H9 (cell line): ENCODE results near the gene KIRREL3. TPM values are rescaled to one million over a fixed set of nuclear protein-coding genes. Genes with fewer than 3 reads are reported as not detected.

ENCODE experiments used
- DNase-seq: peaks from one replicate; pipeline ENCODE4 v3.0.0-alpha.2; 2017
- H2AFZ ChIP-seq: one replicate; pipeline ENCODE4 v1.6.1; 2013; ENCODE audit warnings: mild to moderate bottlenecking, low read length, control low read depth, moderate library complexity
- H2AK5ac ChIP-seq: 2 replicates; pipeline ENCODE4 v1.6.1; 2013; ENCODE audit warnings: low read length, control low read depth, mixed read lengths; ENCODE audit not compliant: insufficient read length
- H2BK120ac ChIP-seq: one replicate; pipeline ENCODE4 v1.6.1; 2013; ENCODE audit warnings: low read depth, mild to moderate bottlenecking, low read length, control low read depth, inconsistent platforms; ENCODE audit not compliant: poor library complexity, severe bottlenecking
- H2BK12ac ChIP-seq: 2 replicates; pipeline ENCODE4 v1.6.1; 2013; ENCODE audit warnings: low read length, control low read depth, mixed read lengths, low read depth; ENCODE audit not compliant: insufficient read length
- H2BK15ac ChIP-seq: 2 replicates; pipeline ENCODE4 v1.6.1; 2013; ENCODE audit warnings: low read depth, low read length, control low read depth
- H2BK20ac ChIP-seq: one replicate; pipeline ENCODE4 v1.6.1; 2013; ENCODE audit warnings: low read depth, mild to moderate bottlenecking, low read length, control low read depth, inconsistent platforms; ENCODE audit not compliant: poor library complexity, severe bottlenecking
- H2BK5ac ChIP-seq: 2 replicates; pipeline ENCODE4 v1.6.1; 2013; ENCODE audit warnings: low read length, control low read depth, mixed read lengths; ENCODE audit not compliant: insufficient read length
- H3K14ac ChIP-seq: 2 replicates; pipeline ENCODE4 v1.6.1; 2013; ENCODE audit warnings: low read length, control low read depth; ENCODE audit not compliant: insufficient read depth
- H3K18ac ChIP-seq: 2 replicates; pipeline ENCODE4 v1.6.1; 2013; ENCODE audit warnings: low read depth, mild to moderate bottlenecking, mixed read lengths, low read length, control low read depth; ENCODE audit not compliant: insufficient read length
- H3K23ac ChIP-seq: 2 replicates; pipeline ENCODE4 v1.6.1; 2013; ENCODE audit warnings: low read length, control low read depth, mixed read lengths, low read depth; ENCODE audit not compliant: insufficient read length
- H3K23me2 ChIP-seq: 2 replicates; pipeline ENCODE4 v1.6.1; 2013; ENCODE audit warnings: low read depth, mild to moderate bottlenecking, mixed read lengths, low read length, control low read depth; ENCODE audit not compliant: insufficient read length, poor library complexity, severe bottlenecking
- H3K27ac ChIP-seq: 2 replicates; pipeline ENCODE4 v1.5.1; 2013; ENCODE audit warnings: low read length, control low read depth, mixed read lengths, low read depth; ENCODE audit not compliant: insufficient read length
- H3K27me3 ChIP-seq: 2 replicates; pipeline ENCODE4 v1.6.1; 2013; ENCODE audit warnings: low read length, control low read depth, inconsistent platforms; ENCODE audit not compliant: insufficient read depth
- H3K4ac ChIP-seq: 2 replicates; pipeline ENCODE4 v1.6.1; 2013; ENCODE audit warnings: low read depth, mild to moderate bottlenecking, control low read depth, inconsistent platforms, low read length, moderate library complexity
- H3K4me1 ChIP-seq: 2 replicates; pipeline ENCODE4 v1.6.1; 2013; ENCODE audit warnings: low read length, control low read depth, inconsistent platforms; ENCODE audit not compliant: insufficient read depth
- H3K4me2 ChIP-seq: 2 replicates; pipeline ENCODE4 v1.6.1; 2013; ENCODE audit warnings: low read length, control low read depth, mixed read lengths; ENCODE audit not compliant: insufficient read length, insufficient read depth
- H3K56ac ChIP-seq: 2 replicates; pipeline ENCODE4 v1.6.1; 2013; ENCODE audit warnings: low read depth, mild to moderate bottlenecking, mixed read lengths, low read length, control low read depth; ENCODE audit not compliant: insufficient read length
- H3K79me1 ChIP-seq: 2 replicates; pipeline ENCODE4 v1.6.1; 2013; ENCODE audit warnings: low read depth, mild to moderate bottlenecking, moderate library complexity, low read length, control low read depth, inconsistent platforms; ENCODE audit not compliant: insufficient read depth, poor library complexity, severe bottlenecking
- H3K79me2 ChIP-seq: 2 replicates; pipeline ENCODE4 v1.6.1; 2013; ENCODE audit warnings: low read length, control low read depth, inconsistent platforms; ENCODE audit not compliant: insufficient read depth
- H3K9ac ChIP-seq: 2 replicates; pipeline ENCODE4 v1.6.1; 2013; ENCODE audit warnings: low read length, control low read depth, mixed read lengths; ENCODE audit not compliant: insufficient read length; ENCODE audit errors: extremely low read depth
- H3K9me3 ChIP-seq: one replicate; pipeline ENCODE4 v1.6.1; 2013; ENCODE audit warnings: low read depth, low read length, inconsistent platforms; ENCODE audit not compliant: control insufficient read depth
- H3T11ph ChIP-seq: one replicate; pipeline ENCODE4 v1.6.1; 2013; ENCODE audit warnings: mild to moderate bottlenecking, low read length, control low read depth, inconsistent platforms
- H4K20me1 ChIP-seq: one replicate; pipeline ENCODE4 v1.6.1; 2013; ENCODE audit not compliant: control insufficient read depth, insufficient read length, insufficient read depth
- H4K5ac ChIP-seq: 2 replicates; pipeline ENCODE4 v1.6.1; 2013; ENCODE audit warnings: low read depth, mild to moderate bottlenecking, mixed read lengths, low read length, control low read depth; ENCODE audit not compliant: insufficient read length
- H4K8ac ChIP-seq: replicated peaks from 2 replicates; pipeline ENCODE4 v1.6.1; 2013; ENCODE audit warnings: low read length, control low read depth, mixed read lengths, low read depth; ENCODE audit not compliant: insufficient read length
- H4K91ac ChIP-seq: 2 replicates; pipeline ENCODE4 v1.6.1; 2013; ENCODE audit warnings: low read depth, mild to moderate bottlenecking, moderate library complexity, mixed read lengths, low read length, control low read depth; ENCODE audit not compliant: insufficient read length
- H3K27ac Mint-ChIP-seq, 3 experiments: 2 replicates in 2 of 3; 3 replicates in 1 of 3; pipeline ENCODE4 v1.8.0; 2020 to 2021; ENCODE audit warnings: mixed read lengths in 3 of 3, mild to moderate bottlenecking in 1 of 3, moderate library complexity in 1 of 3
- H3K27me3 Mint-ChIP-seq: 2 replicates; pipeline ENCODE4 v1.8.0; 2021; ENCODE audit warnings: low read depth, mild to moderate bottlenecking, moderate library complexity, mixed read lengths
- H3K36me3 Mint-ChIP-seq, 3 experiments: 2 replicates in 2 of 3; 3 replicates in 1 of 3; pipeline ENCODE4 v1.8.0; 2020 to 2021; ENCODE audit warnings: low read depth in 3 of 3, mixed read lengths in 3 of 3; ENCODE audit not compliant: insufficient read depth in 1 of 3
- H3K4me1 Mint-ChIP-seq, 2 experiments: 2 replicates each; pipeline ENCODE4 v1.8.0; 2020; ENCODE audit warnings: mixed read lengths in 2 of 2
- H3K4me3 Mint-ChIP-seq, 2 experiments: 2 replicates in 1 of 2; 3 replicates in 1 of 2; pipeline ENCODE4 v1.8.0; 2020 to 2021; ENCODE audit warnings: mild to moderate bottlenecking in 2 of 2, mixed read lengths in 2 of 2, moderate library complexity in 1 of 2
- H3K9me3 Mint-ChIP-seq, 2 experiments: 2 replicates in 1 of 2; 3 replicates in 1 of 2; pipeline ENCODE4 v1.8.0; 2020; ENCODE audit warnings: mild to moderate bottlenecking in 2 of 2, mixed read lengths in 2 of 2, moderate library complexity in 1 of 2
- WGBS: extraction: QIAGEN DNeasy Blood & Tissue Kit; methylation state at CpG from one replicate; pipeline ENCODE4 v1.1.7; 2013; ENCODE audit warnings: missing lambda C conversion rate, low lambda C conversion rate, mixed read lengths; ENCODE audit not compliant: insufficient read length; ENCODE audit errors: extremely low coverage; 5-methylcytosine and 5-hydroxymethylcytosine counted together
- total RNA-seq: library from RNA; stranded (reverse); gene quantifications from 2 replicates; pipeline ENCODE4 v1.2.1, GENCODE V29; 2021
- TF ChIP-seq, protein P1 (sequence below): fragments of 200-600 bp; sonication (generic); conservative IDR thresholded peaks from 3 replicates; pipeline ENCODE4 v1.8.0; 2021; ENCODE audit warnings: antibody characterized with exemption, mild to moderate bottlenecking

KIRREL3 gene
- total RNA-seq, 1 experiment from 2014 or later = 0.17 TPM

DNA sequence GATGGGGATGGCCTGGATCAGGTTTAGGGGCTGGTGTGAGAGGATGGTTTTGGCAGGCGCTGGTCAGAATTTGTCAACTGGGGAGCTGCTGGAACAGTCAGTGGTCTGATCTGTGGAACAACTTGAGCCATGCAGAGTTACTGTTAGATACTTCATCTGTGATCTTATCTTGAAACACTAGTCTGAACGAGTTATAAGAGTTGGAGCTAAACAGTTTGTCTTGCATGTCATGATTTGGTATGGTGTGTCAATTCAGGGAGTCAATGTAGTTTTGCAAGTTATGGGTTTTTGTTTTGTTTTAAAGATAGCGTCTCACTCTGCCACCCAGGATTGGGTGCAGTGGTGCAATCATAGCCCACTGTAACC is 591.0 kb downstream of the KIRREL3 start:
- no peak overlapping the region for H3K27ac ChIP-seq

More for the DNA sequence above, 591.0 kb downstream of the KIRREL3 start:
- H3K4me1 Mint-ChIP-seq = peaks cover 10 to 14% of the 10 kb centered on the region in 2 experiments
- H3K9ac ChIP-seq = no peak overlapping the region
- no peak overlapping the region for H3K4ac ChIP-seq
- H2AK5ac ChIP-seq = no peak overlapping the region
- TF ChIP-seq, protein P1, sequence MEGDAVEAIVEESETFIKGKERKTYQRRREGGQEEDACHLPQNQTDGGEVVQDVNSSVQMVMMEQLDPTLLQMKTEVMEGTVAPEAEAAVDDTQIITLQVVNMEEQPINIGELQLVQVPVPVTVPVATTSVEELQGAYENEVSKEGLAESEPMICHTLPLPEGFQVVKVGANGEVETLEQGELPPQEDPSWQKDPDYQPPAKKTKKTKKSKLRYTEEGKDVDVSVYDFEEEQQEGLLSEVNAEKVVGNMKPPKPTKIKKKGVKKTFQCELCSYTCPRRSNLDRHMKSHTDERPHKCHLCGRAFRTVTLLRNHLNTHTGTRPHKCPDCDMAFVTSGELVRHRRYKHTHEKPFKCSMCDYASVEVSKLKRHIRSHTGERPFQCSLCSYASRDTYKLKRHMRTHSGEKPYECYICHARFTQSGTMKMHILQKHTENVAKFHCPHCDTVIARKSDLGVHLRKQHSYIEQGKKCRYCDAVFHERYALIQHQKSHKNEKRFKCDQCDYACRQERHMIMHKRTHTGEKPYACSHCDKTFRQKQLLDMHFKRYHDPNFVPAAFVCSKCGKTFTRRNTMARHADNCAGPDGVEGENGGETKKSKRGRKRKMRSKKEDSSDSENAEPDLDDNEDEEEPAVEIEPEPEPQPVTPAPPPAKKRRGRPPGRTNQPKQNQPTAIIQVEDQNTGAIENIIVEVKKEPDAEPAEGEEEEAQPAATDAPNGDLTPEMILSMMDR = no peak
- H4K8ac ChIP-seq = no peak overlapping the region
- no peak overlapping the region for H2BK120ac ChIP-seq
- H3K9me3 Mint-ChIP-seq = no peaks in the 10 kb centered on the region; a peak in 1 of 5 replicates
- no peak overlapping the region for H2BK12ac ChIP-seq
- peak overlapping the region in 1 of 3 experiments; percentile 9; a peak in 1 of 7 replicates for H3K27ac Mint-ChIP-seq
- WGBS = no CpG with 5 or more reads among the region's 3 CpGs
- H3K27me3 ChIP-seq = no peaks in the 10 kb centered on the region
- H3K56ac ChIP-seq = no peak overlapping the region
- H3K4me1 ChIP-seq = no peaks in the 10 kb centered on the region
- H2BK20ac ChIP-seq = no peak overlapping the region
- peaks cover 11 to 21% (median 20%) of the 10 kb centered on the region in 3 experiments for H3K36me3 Mint-ChIP-seq
- no peaks in the 10 kb centered on the region for H3K79me2 ChIP-seq
- no peaks in the 10 kb centered on the region for H4K20me1 ChIP-seq
- no peak overlapping the region for H2BK15ac ChIP-seq
- H3K4me3 Mint-ChIP-seq = no peak overlapping the region
- H3K4me2 ChIP-seq = no peak overlapping the region
- H3K23me2 ChIP-seq = no peaks in the 10 kb centered on the region
- H2AFZ ChIP-seq = no peak overlapping the region
- no peak overlapping the region for H3K23ac ChIP-seq
- no peak overlapping the region for H3K14ac ChIP-seq
- H3K9me3 ChIP-seq = no peaks in the 10 kb centered on the region
- H4K5ac ChIP-seq = no peak overlapping the region
- H3T11ph ChIP-seq = no peak overlapping the region
- no peaks in the 10 kb centered on the region for H3K79me1 ChIP-seq
- no peak for DNase-seq
- H3K18ac ChIP-seq = no peak overlapping the region
- H4K91ac ChIP-seq = no peak overlapping the region
- no peaks in the 10 kb centered on the region; the same call in 1 of the 2 replicates for H3K27me3 Mint-ChIP-seq
- no peak overlapping the region for H2BK5ac ChIP-seq
